AG04449 (cell line): Measurements from ENCODE around the gene PRICKLE1.

Experiments used
- CTCF ChIA-PET: fragments of 350-600 bp; formaldehyde crosslinking; extraction: SDS; loops from one replicate; lab custom pipeline; 2021; ENCODE audit warnings: antibody characterized with exemption; lab: Yijun Ruan, JAX
- POLR2A ChIA-PET: fragments of 400-600, 350-600 bp; formaldehyde crosslinking; extraction: SDS; loops from one replicate; lab custom pipeline; 2020; ENCODE audit warnings: antibody characterized with exemption, inconsistent platforms; lab: Yijun Ruan, JAX
- DNase-seq: peaks from one replicate; pipeline ENCODE4 v3.0.0-alpha.2; 2010; ENCODE audit warnings: low read depth, low spot score
- H3K4me3 ChIP-seq: 2 replicates; pipeline ENCODE4 v1.5.1; 2011; ENCODE audit warnings: low read depth, mild to moderate bottlenecking, control low read depth, low read length
- CTCF ChIP-seq: IDR thresholded peaks from one replicate; pipeline ENCODE4 v1.5.1; 2011; ENCODE audit warnings: mild to moderate bottlenecking, moderate library complexity, low read length, control low read depth, inconsistent platforms; ENCODE audit not compliant: insufficient read depth; ENCODE audit errors: missing control alignments

Gene PRICKLE1

GRCh38 chr12:42603246-42603990 lies 13.9 kb upstream of the PRICKLE1 start:
- DNase-seq = no peak
- ChIA-PET POLR2A (no interaction called here), CTCF (interaction anchor here (1.1 to 1.5 kb wide), 2 partner anchors 14 to 17 kb away, joined by 3 to 5 read pairs; no protein-coding TSS in a partner anchor)
- no peak overlapping the region for H3K4me3 ChIP-seq
- no peak for TF ChIP-seq CTCF

- no peak for DNase-seq
- no peak overlapping the region for H3K4me3 ChIP-seq
- TF ChIP-seq CTCF = no peak
- ChIA-PET CTCF (interaction anchor here (1.3 kb wide), 1 partner anchor 688 kb away, joined by 4 read pairs; no protein-coding TSS in a partner anchor), POLR2A (no interaction called here)
Observed at GRCh38 chr12:42593874-42594273, 4.3 kb upstream of the PRICKLE1 start.

- POLR2A ChIA-PET = no interaction called here
Observed at GRCh38 chr12:42590330-42590934, 886 bp upstream of the PRICKLE1 start.

GRCh38 chr12:42588524-42589464 lies 752 bp downstream of the PRICKLE1 start:
- ChIA-PET CTCF (interaction anchor here (0.7 kb wide), 1 partner anchor 229 kb away, joined by 3 read pairs; no protein-coding TSS in a partner anchor), POLR2A (no interaction called here)
- no peak for DNase-seq
- H3K4me3 ChIP-seq = peak overlapping the region; percentile 73
- peak; percentile 48 for TF ChIP-seq CTCF

More at GRCh38 chr12:42590330-42590934, 886 bp upstream of the PRICKLE1 start:
- CTCF ChIA-PET = interaction anchor here (1.0 kb wide), 1 partner anchor 108 kb away, joined by 4 read pairs; no protein-coding TSS in a partner anchor
- TF ChIP-seq CTCF = no peak
- peak overlapping the region; percentile 73 for H3K4me3 ChIP-seq
- no peak for DNase-seq

- CTCF ChIA-PET = interaction anchor here (0.7 to 1.2 kb wide), 3 partner anchors 19 to 697 kb away, joined by 3 to 5 read pairs (median 3); no protein-coding TSS in a partner anchor
- POLR2A ChIA-PET = no interaction called here
- DNase-seq = no peak
- peak overlapping the region; percentile 73 for H3K4me3 ChIP-seq
- no peak for TF ChIP-seq CTCF
Observed at GRCh38 chr12:42587601-42588523, 1.7 kb downstream of the PRICKLE1 start.
